Adrenal gland (tissue), 12 donors: Measurements from ENCODE around the gene ZNF425. TPM values are rescaled to one million over a fixed set of nuclear protein-coding genes. Genes with fewer than 3 reads are reported as not detected.

Source experiments
- DNase-seq, 7 donors: peaks; one replicate each; pipeline ENCODE4 v3.0.0-alpha.2; 2019 to 2020
- H3K27ac ChIP-seq, 5 donors: fragments of 200-600 bp; sonication (generic) in 4 of 5; 1 replicate in 3 of 5; 2 replicates in 2 of 5; pipeline versions ENCODE4 v1.5.1 to v1.8.0; 2016 to 2020; ENCODE audit warnings: mild to moderate bottlenecking in 1 of 5
- H3K27me3 ChIP-seq: fragments of 200-600 bp; 2 replicates; pipeline ENCODE4 v1.8.0; 2021
- H3K36me3 ChIP-seq, 2 donors: fragments of 200-600 bp; replicated peaks in 1 of 2; 1 replicate in 1 of 2; 2 replicates in 1 of 2; pipeline versions ENCODE4 v1.5.1 to v1.8.0; 2018 to 2022
- H3K4me1 ChIP-seq, 2 donors: fragments of 200-600 bp; replicated peaks in 1 of 2; 1 replicate in 1 of 2; 2 replicates in 1 of 2; pipeline versions ENCODE4 v1.5.1 to v1.8.0; 2018 to 2021
- H3K4me3 ChIP-seq, 4 donors: fragments of 200-600 bp; sonication (generic) in 3 of 4; one replicate each; pipeline ENCODE4 v1.5.1; 2016 to 2018
- H3K9me3 ChIP-seq, 3 donors: fragments of 200-600 bp; sonication (generic) in 1 of 3; replicated peaks in 1 of 3; 1 replicate in 2 of 3; 2 replicates in 1 of 3; pipeline versions ENCODE4 v1.5.1 to v1.8.0; 2016 to 2021
- POLR2A ChIP-seq, 2 donors: fragments of 450-650 bp; IDR thresholded peaks; one replicate each; pipeline ENCODE4 v1.6.1; 2017; ENCODE audit warnings: antibody characterized with exemption in 2 of 2, mild to moderate bottlenecking in 2 of 2, moderate library complexity in 1 of 2
- WGBS, 4 donors: extraction: QIAGEN DNeasy Blood & Tissue Kit in 2 of 4; methylation state at CpG; one replicate each; pipeline versions ENCODE4 v1.1.5 to v1.1.7; 2013 to 2017; 5-methylcytosine and 5-hydroxymethylcytosine counted together
- intact Hi-C, 2 donors: fragments of 100-400 bp; cut with DNase I; formaldehyde crosslinking; loops; one replicate each; pipeline versions ENCODE4 v1.14.1 to v1.15.0; 2022 to 2023
- polyA plus RNA-seq, 3 donors: library from polyadenylated mRNA; stranded (reverse); fragments of 200-250 nt in 2 of 3; fragments of 350-450 nt in 1 of 3; fragmentation: Illumina TruSeq in 1 of 3; extraction: RNeasy Lipid Tissue Mini Kit (QIAGEN cat#74804) in 1 of 3; gene quantifications; one replicate each; pipeline ENCODE4 v1.2.3, GENCODE V29; 2013 to 2014
- total RNA-seq, 9 donors: library from RNA; depleted of rRNA in 4 of 9; stranded (reverse); fragments of >200 nt in 4 of 9; fragments of 120-200 nt in 1 of 9; fragmentation: NEBNext Ultra II Directional in 1 of 9; extraction: Animal tissue kit (Norgen Biotek cat#: 25700) in 1 of 9; gene quantifications; one replicate each; pipeline versions ENCODE4 v1.1.0 to v1.2.4, GENCODE V29; 2013 to 2023
- TF ChIP-seq, protein P1 (sequence below), 6 experiments: fragments of 450-650 bp in 4 of 6; fragments of 200-600 bp in 2 of 6; sonication (generic) in 1 of 6; IDR thresholded peaks; 1 replicate in 5 of 6; 2 replicates in 1 of 6; pipeline versions ENCODE4 v1.5.1 to v1.8.0; 2016 to 2021; ENCODE audit warnings: antibody characterized with exemption in 6 of 6, mild to moderate bottlenecking in 2 of 6, moderate library complexity in 1 of 6
- donor health status: healthy with polysubstance abuse.
- donor health status: Bipolar disorder and iron deficiency.
- donor health status: DM: yes; HTN: yes; CAD: no.
- donor health status: DM: no; HTN: no; CAD: no.
- donor health status: DM: no; HTN: no; CAD: no.
- donor health status: DM: yes; HTN: yes; CAD: no.

Gene ZNF425
- total and polyA plus RNA-seq, 12 donors, result 0.36 to 3.1 (median 1.5) TPM

DNA sequence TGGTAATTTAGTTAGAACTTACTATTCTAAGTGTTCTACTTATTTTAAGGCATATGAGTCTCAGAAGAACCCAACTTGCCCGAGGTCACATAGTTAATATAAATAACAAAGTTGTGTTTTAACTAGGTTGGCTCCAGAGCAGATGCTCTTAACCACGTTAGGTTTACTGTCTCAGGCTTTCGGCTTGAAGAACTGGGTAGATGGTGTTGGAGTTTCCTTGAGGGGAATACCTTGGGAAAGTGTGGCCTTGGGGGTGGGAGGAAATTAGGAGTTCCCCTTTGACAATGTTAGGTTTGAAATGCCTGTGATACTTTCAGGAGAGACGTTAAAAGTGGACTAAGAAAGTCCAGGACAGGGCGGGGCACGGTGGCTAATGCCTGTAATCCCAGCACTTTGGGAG, 30.8 kb upstream of the ZNF425 start:
- Histone ChIP-seq H3K27ac (no peak overlapping the region), H3K36me3 (peaks cover 0 to 17% of the 10 kb centered on the region in 2 donors), H3K4me3 (no peak overlapping the region), H3K4me1 (peaks cover 0 to 4% of the 10 kb centered on the region in 2 donors), H3K27me3 (no peaks in the 10 kb centered on the region), H3K9me3 (no peaks in the 10 kb centered on the region)
- WGBS, 4 donors, result 93 to 98% (median 95%) methylated on average over 6 of the region's 6 CpGs
- intact Hi-C loops, result no loop called here
- DNase-seq, result no peak
- no peak for TF ChIP-seq POLR2A (IDR thresholded peaks at IDR 0.05)
- TF ChIP-seq, protein P1, sequence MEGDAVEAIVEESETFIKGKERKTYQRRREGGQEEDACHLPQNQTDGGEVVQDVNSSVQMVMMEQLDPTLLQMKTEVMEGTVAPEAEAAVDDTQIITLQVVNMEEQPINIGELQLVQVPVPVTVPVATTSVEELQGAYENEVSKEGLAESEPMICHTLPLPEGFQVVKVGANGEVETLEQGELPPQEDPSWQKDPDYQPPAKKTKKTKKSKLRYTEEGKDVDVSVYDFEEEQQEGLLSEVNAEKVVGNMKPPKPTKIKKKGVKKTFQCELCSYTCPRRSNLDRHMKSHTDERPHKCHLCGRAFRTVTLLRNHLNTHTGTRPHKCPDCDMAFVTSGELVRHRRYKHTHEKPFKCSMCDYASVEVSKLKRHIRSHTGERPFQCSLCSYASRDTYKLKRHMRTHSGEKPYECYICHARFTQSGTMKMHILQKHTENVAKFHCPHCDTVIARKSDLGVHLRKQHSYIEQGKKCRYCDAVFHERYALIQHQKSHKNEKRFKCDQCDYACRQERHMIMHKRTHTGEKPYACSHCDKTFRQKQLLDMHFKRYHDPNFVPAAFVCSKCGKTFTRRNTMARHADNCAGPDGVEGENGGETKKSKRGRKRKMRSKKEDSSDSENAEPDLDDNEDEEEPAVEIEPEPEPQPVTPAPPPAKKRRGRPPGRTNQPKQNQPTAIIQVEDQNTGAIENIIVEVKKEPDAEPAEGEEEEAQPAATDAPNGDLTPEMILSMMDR (IDR thresholded peaks at IDR 0.05), result no peak

DNA sequence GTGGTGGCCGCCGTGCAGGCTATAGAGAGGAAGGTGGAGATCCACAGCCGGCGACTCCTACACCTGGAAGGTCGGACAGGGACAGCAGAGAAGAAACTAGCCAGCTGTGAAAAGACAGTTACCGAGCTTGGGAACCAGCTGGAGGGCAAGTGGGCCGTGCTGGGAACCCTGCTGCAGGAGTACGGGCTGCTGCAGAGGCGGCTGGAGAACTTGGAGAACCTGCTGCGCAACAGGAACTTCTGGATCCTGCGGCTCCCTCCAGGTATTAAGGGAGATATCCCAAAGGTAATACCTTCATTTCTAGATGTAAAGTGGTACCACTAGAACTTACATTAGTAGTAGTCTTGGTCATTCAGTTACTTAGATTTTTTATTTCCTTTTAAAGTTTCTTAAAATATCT, 27.9 kb upstream of the ZNF425 start:
- Histone ChIP-seq H3K4me3 (no peak overlapping the region), H3K27me3 (no peaks in the 10 kb centered on the region), H3K9me3 (no peaks in the 10 kb centered on the region), H3K4me1 (peaks cover 3 to 8% of the 10 kb centered on the region in 2 donors), H3K36me3 (peaks cover 0 to 17% of the 10 kb centered on the region in 2 donors), H3K27ac (no peak overlapping the region)
- DNase-seq, result no peak
- TF ChIP-seq, protein P1 (IDR thresholded peaks at IDR 0.05), result no peak
- no peak for TF ChIP-seq POLR2A (IDR thresholded peaks at IDR 0.05)
- intact Hi-C loops, result no loop called here
- 88 to 94% (median 90%) methylated on average over 11 of the region's 11 CpGs for WGBS, 4 donors

DNA sequence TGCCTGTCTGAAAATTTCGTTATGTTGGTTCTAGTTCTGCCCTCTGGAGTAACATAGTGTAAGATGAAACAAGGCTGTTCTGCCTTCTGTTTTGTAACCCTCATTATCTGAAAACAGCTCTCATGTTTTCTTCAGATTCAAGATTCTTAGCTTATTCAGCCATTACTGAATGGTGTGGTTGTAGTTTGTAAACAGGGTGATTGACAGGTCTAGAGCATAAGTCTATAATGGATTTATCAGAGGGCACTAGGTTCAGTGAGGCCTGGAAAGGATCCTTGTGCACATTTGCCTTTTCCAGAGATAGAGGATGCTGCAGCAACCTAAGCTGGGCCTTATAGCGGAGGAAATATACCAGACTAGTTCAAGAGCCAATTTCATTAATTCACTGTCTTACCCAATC, 27.2 kb upstream of the ZNF425 start:
- no peak overlapping the region for H3K4me3 ChIP-seq
- peaks cover 3 to 15% of the 10 kb centered on the region in 2 donors for H3K4me1 ChIP-seq
- 90 to 95% (median 94%) methylated on average over 2 of the region's 2 CpGs for WGBS, 4 donors
- H3K27ac ChIP-seq, result no peak overlapping the region
- H3K36me3 ChIP-seq, result peaks cover 0 to 17% of the 10 kb centered on the region in 2 donors
- TF ChIP-seq, protein P1 (IDR thresholded peaks at IDR 0.05), result no peak
- TF ChIP-seq POLR2A (IDR thresholded peaks at IDR 0.05), result no peak
- H3K27me3 ChIP-seq, result no peaks in the 10 kb centered on the region
- no peak for DNase-seq
- no peaks in the 10 kb centered on the region for H3K9me3 ChIP-seq
- intact Hi-C loops, result no loop called here

DNA sequence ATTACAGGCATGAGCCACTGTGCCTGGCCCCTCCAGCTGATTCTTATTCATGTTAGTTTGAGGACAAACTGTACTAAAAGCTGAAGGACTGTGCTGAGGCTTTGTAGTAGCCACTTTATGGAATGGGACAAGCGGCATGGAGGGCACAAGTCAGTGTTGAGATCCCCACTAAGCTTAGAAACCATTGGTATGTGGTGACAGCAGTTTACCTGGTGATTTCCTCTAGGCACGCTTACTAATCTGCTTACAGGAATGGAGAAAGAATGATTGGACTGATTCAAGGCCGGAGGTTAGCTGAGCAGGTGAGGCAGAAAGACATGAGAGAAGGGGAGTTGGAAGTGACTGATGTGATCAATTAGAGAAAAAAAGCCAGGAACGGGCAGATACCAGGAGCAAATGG, 24.9 kb upstream of the ZNF425 start:
- Histone ChIP-seq H3K4me3 (no peak overlapping the region), H3K27me3 (no peaks in the 10 kb centered on the region), H3K36me3 (peaks cover 0 to 12% of the 10 kb centered on the region in 2 donors), H3K9me3 (no peaks in the 10 kb centered on the region), H3K4me1 (peaks cover 3 to 20% of the 10 kb centered on the region in 2 donors), H3K27ac (no peak overlapping the region)
- TF ChIP-seq, protein P1 (IDR thresholded peaks at IDR 0.05), result no peak
- TF ChIP-seq POLR2A (IDR thresholded peaks at IDR 0.05), result no peak
- no peak for DNase-seq
- 53 to 84% (median 58%) methylated on average over 4 of the region's 4 CpGs for WGBS, 4 donors
- intact Hi-C loops, result no loop called here
